NCI-H1694 (cell line): Measurements from ENCODE around the gene AP3D1.

Experiments
- DNase-seq: peaks from one replicate; lab custom pipeline; 2025; lab: John Stamatoyannopoulos, UW

Gene AP3D1

DNA sequence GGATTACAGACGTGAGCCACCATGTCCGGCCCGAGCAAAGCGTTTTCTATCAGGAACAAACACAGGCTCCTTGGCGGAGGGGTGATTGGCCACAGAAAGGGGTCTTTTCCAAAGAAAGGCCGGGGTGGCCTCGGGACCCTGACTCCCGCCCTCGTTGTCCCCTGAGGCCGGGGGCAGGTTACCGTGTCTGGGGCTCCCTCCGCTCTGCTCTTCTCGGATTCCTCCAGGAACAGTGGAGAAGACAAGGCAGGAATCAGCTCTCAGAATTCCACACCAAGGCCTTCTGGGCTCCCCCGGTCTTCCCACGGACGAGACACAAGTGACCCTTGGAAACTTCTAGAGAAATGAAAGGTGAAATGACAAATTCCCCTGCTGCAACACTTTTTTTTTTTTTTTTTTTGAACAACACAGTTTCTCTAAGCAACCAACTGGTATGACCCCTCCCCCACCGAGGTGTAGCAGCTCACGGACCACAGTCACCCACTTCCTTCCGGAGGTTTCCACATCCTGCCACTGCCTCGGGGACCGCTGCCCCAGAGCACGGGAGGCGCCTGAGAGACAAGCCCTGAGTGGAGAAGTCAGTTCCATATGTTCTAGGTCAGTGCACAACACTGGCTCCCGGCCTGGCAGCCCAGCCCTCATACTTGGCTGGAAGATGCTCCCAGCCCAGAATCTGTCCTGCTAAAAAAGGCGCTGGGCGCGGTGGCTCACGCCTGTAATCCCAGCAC, 66.2 kb downstream of the AP3D1 start:
- no peak for DNase-seq

DNA sequence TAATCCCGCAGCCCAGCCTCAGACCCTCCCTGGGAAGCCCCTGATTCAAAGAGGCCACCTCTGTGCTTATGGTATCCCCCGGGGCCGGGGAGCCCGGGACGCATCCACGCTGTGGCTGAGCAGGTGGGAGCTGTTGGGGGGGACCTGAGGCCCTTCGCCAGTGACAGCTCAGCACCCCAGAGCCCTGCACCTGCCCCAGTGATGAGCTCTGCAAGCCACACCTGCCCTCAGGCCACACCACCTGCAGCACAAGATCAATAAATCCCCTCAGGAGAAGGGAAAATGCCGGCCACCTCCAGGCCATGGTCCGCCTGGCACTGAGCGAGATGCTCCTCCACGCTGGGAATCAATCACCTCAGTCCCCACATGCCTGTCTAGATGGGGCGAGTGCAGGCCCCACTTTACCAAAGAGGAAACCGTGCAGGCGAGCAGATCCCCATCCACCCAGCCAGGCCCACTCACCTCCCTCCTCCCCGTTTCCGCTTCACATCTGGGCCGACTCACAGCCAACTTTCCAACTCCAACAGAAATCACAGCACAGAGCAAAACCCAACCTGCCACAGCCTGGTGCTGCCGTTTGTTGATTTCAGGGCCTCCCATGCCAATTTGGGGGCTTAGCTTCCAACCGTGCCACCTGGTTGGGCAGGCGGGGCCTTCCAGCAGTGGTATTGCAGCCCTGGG, 68.1 kb downstream of the AP3D1 start:
- DNase-seq: no peak

DNA sequence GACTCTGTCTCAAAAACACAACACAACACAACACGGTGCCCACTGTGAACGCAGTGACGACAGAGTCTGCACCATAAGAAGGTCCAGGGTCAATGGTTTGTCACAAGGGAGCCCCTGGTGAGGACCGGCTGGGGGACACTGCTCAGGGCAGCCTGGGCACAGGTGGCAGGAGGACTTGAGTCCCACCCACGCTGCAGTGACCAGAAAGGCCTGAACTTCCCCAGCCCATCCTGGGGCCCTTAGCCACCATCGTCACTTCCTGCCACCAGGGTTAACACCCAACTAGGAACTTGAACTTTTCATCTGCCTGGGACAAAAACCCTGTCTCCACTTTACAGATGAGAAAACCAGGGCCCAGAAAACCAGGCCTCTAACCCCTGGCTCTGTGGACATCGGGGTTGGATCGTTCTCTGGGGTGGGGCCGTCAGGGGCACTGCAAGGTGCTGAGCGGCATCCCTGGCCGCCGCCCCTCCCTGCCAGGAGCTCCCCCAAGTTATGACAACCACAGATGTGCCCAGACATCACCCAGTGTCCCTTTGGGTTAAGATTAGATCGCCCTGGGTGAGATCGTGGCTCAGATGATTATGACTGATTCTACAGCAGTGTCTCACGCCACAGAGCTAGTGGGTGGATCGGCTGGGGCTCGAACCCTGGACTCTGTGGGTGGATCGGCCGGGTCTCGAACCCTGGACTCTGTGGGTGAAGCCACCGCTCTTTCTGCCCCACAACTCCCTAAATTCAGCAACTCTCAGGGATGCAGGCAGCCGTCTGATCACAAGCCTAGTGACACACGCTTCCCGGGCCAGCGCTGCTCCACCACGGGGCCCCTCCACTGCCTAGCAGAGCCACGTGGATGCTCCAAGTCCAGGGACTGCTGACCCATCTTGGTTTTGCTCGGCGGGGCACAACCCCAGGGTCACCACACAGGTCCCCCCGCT, 69.2 kb downstream of the AP3D1 start:
- no peak for DNase-seq

DNA sequence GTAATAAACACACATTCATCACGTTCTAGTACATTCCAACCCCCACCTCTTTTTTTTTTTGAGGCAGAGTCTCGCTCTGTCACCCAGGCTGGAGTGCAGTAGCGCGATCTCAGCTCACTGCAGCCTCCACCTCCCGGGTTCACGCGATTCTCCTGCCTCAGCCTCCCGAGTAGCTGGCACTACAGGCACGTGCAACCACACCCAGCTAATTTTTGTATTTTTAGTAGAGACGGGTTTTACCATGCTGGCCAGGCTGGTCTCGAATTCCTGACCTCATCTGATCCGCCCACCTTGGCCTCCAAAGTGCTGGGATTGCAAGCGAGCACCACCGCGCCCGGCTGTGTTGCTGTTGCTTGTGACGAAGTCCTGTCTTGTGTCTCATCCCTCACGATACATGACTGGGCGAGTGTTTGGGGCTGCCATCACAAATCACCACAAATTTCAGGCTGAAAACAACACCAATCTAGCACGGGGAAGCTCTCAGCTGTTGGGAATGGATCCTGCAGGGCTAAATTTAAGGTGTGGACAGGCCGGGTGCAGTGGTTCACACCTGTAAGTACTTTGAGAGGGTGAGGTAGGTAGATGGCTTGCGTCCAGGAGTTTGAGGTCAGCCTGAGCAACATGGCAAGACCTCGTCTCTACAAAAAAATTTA, 70.9 kb downstream of the AP3D1 start:
- DNase-seq: no peak

DNA sequence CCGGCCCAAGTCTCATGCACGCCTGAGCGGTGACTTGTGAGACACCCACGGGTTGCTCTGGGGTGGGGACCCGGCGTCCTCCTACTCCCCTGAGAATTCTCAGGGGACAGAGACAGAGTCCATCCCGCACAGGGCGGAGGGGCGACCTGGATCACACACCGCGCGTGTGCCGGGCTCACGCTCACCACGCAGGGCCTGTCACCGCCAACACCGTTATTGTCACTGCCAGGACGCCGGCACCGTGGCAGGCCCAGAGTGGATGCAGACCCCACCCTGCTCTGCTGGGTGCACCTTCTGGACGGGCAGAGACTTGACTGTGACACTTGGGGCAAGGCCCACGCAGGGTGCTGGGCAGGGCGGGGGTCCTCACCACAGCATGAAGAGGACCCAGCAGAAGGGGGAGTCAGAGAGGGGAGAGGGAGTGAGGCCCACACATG, 71.5 kb downstream of the AP3D1 start:
- no peak for DNase-seq

DNA sequence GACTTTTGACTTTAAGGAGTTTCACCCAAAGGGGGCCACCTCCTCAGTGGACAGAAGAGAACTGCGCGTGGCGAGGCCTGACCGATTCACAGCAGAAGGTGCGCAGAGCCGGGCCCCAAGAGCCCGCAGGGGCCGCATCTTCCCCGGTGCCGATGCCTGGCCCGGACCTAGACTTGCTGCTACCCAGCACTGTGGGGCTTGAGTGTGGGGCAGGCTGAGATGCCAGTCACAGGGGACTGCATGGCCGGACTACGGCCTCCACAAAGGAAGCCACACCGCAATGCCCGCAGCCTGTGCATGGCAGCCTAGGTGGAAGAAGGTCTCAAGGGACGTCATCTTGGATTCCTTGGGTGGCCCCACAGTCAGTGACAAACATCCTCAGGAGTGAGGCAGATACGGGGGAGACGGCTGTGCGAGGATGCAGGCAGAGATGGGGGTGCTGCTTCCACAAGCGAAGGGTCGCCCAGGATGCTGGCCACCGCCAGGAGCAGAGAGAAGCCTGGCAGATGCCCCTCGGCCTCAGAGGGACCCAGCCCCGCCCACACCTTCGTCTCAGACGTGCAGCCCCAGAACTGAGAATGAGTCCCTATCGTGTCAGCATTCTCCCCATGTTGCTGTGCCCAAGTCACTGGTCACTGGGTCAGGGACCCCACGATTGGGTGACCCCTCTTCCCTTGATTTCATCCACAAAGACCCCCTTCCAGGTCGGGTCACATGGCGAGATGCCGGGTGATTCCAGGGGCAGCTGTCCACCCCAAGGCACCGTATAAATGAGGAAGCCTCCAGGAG, 72.1 kb downstream of the AP3D1 start:
- no peak for DNase-seq

DNA sequence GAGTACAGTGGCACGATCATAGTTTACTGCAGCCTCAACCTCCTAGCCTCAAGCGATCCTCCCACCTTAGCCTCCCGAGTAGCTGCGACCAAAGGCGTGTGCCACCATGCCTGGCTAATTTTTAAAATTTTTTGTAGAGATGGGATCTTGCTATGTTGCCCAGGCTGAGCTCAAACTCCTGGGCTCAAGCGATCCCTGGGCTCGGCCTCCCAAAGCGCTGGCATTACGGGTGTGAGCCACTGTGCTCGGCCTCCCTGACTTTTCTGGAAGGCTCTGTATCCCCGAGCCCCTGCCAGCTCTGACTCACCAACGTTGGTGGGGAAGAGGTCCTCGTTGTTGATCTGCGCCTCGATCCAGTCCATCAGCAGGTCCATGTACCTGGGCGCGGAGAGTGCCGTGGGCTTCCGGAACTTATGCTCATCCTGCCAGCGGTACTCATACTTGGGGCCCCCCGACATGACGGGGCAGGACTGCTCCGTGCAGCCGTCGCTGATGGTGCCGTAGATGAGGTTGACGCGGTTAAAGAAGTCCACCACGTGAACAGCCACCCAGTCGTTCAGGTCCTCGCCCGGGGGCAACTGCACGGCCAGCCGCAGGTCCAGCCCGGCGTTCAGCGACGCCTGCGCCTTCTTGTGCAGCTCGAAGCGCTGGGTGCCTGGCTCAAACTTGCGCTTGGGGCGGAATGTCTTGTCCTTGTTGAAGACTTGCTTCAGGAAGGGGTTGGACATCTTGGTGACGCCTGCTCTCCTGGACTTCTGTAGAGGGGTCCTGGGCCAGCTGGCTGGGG, 73.3 kb downstream of the AP3D1 start:
- DNase-seq: no peak

DNA sequence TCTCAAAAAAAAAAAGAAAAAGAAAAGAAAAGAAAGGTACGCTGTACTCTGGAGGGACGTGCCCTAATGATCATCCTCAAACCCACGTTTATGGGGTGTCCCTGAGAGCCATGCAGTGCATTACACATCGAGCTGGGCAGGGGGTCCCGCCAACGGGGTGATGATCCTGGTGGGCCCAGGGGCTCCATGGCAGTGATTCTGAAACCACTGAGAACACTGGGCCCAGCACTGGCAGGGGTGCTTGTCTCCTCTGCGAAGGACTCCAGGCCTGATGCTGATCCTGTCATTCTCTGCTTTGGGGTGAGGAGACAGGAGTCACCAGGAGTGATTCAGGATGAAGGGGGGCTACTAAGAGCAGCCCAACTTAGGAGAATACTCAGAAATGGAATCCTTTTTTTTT, 74.0 kb downstream of the AP3D1 start:
- DNase-seq: no peak

DNA sequence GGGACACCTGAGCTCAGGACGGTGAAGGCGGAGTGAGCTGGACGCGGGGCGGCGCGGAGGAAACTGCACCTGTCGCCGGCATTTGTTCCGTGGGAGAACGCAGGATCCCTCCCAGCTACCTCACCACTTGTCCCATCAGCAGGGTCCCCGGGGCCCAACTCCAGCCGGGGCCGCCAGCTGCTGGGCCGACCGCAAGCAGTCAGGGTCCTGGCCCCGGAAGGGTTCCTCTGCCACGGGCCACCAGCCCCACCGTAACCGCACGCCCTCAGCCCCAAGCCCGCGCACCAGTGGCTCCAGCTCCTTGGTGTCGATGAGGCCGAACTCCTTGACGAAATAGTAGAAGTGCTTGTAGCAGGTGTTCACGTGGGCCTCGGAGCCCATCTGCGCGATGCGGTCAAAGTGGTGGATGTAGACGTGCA, 74.8 kb downstream of the AP3D1 start:
- no peak for DNase-seq

DNA sequence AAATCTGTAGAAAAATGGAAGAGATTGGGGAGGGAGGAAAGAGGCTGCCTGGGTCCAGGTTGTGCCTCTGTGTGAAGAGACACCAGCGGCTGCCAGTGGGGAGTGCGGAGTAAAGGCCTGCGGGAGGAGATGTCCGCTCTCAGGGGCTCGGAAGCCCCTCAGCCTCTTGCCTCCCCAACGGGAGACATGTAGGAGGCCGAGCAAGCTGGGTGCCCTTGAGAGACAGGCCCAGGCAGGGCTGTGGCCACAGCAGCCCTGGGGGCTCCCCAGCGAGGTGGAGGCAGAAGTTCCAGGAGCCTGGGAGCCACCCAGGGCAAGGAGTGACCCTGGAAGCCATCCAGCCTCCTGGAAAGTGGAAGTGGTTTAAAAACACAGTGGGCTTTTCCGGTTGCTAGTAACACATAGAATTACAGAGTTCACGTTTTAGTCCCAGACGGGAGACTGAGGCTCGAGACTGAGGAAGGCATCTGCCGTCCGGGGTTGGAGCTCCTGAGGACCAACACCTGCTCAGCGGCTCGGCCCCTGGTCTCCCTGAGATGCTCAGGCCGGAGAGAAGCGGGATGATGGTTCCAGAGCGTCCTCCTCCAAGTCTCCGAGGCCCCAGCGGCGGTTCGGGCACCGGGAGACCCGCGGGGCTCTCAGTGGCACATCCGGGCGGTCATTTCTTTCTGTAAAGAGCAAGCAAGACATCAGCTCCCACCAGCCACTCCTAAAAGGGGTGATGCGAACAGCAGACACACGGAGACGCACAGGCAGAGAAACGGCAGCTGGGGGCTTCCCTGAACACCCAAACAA, 78.4 kb downstream of the AP3D1 start:
- DNase-seq: no peak

DNA sequence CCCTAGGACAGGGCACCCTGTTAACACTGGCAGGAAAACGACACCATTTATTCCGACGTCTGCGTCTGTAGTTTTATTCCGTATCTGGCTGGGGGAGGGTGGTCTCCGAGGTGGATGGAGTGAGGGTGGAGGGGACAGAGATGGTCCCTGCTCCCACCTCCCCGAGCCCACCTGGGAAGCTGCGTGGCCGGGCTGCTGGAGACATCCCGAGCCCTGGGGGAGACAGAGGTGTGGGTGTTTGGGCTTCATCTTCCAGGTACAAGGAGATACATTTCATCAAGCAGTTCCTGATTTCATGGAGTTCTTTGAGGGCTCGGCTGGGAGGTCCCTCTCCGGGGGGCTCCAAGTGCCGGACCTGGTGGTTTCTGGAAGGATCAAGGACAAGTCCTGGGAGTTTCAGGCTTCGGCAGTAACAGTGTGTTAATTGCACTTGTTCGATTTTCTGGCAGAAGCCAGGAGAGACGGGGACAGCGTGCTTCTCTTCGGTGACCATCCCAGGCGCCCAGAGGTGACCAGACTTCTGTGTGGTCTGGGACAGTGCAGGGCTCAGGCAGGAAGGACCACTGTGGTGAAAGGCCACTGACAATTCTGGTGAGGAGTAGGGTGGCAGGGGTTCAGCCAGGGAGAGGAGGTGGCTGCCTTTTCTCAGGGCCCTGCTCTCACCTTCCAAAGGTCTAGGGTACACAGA, 80.2 kb downstream of the AP3D1 start:
- DNase-seq: no peak

DNA sequence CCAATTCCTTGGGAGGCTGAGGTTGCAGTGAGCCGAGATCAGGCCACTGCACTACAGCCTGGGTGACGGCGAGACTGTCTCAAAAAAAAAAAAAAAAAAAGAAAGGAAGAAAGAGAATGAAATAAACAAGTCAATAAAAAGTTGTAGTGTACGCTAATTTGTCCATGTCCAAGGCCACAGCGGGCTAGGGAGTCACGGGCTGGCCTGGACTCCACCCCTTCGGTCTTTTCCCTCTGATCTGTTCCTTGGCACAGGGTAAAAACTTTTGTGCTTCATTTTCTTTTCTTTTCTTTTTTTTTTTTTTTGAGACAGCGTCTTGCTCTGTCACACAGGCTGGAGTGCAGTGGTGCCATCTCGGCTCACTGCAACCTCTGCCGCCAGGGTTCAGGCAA, 80.9 kb downstream of the AP3D1 start:
- DNase-seq: no peak

DNA sequence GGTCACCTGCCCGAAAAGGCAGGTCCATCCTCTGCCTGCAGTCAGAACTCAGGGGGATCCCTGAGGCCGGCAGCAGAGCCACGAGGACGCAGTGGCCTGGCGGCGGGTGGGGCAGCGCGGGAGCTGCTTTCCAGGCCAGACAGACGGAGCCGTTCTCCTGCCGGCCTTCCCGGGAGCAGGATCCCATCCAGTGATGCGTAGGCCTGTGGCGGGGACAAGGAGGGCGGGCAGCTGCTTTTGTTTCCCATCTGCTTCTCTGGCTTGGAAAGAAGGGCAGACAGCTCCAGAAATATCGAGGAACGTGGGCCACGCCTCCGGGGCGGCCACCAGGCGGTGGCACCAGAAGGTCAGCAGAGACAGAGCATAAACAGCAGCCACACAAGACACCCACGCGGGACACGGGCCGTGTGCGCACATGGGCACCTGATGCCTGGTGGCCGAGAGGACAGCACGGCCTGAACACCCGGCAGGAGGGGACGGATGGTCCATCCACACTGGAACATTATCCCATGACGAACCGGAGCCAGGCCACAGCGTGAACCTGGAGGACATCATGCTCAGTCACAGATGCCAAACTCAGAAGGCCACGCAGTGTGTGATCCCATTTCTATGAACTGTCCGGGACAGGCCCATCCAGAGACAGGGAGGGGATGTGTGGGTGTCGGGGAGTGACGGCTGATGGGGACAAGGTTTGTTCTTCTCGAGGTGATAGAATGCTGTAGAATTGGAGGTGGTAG, 86.4 kb downstream of the AP3D1 start:
- DNase-seq: peak; percentile 12

DNA sequence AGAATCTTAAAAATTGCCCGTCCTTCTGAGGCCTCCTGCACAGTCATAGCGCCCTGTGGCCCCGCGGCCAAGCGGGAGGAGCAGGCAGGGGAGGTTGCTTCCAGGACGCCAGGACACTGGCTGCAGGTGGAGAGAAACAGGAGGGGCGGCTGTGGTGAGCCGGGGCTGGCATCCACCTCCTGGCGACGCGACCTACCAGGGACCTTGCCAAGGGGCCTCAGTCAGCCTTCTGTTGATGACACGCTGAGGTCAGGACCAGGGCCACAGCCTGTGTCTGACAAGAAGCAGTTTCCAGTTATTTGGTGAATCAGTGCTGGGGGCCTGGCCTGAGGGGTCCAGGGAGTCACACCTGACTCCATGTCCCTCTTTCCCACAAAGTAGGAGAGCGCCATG, 87.0 kb downstream of the AP3D1 start:
- no peak for DNase-seq

DNA sequence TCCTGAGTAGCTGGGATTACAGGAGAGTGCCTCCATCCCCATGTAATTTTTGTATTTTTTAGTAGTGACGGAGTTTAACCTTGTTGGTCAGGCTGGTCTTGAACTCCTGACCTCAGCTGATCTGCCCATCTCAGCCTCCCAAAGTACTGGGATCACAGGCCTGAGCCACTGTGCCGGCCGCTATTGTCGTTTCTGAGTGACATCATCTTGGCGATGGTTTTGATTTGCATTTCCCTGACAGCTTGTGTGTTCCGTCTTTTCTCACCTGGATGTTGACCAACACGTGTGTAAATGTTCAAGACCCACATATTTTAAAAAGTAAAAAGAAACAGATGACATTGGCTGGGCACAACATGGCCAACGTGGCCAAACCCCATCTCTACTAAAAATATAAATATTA, 87.5 kb downstream of the AP3D1 start:
- DNase-seq: no peak

DNA sequence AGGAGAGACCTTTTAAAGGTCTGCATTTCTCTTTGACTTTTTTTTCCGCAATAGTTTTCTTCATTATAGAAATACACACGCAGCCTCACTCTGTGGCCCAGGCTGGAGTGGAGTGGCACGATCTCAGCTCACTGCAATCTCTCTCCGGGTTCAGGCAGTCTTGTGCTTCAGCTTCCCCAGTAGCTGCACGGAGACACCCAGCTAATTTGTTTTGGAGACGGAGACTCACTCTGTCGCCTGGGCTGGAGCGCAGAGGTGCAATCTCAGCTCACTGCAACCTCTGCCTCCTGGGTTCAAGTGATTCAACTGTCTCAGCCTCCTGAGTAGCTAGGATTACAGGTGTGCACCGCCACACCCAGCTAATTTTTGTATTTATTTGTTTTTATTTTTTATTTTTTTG, 88.6 kb downstream of the AP3D1 start:
- no peak for DNase-seq

DNA sequence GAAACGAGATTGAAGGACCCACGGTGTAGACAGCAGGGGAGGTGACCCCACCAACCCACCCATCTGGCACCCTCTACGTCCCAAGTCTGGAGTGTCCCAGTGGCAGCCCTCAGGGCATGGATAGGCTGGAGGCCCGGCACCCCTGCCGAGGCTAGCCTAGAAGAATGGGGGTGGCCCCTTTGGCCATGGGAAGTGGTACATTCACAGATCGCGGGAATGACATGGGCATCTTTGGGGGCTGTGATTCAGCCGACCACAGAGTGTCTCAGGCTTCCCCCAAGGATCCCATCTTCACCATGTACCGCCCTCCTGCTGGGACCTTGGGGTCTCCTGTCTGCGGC, 89.0 kb downstream of the AP3D1 start:
- no peak for DNase-seq
